Measurements from ENCODE around the gene RGS12.

RGS12 gene

DNA sequence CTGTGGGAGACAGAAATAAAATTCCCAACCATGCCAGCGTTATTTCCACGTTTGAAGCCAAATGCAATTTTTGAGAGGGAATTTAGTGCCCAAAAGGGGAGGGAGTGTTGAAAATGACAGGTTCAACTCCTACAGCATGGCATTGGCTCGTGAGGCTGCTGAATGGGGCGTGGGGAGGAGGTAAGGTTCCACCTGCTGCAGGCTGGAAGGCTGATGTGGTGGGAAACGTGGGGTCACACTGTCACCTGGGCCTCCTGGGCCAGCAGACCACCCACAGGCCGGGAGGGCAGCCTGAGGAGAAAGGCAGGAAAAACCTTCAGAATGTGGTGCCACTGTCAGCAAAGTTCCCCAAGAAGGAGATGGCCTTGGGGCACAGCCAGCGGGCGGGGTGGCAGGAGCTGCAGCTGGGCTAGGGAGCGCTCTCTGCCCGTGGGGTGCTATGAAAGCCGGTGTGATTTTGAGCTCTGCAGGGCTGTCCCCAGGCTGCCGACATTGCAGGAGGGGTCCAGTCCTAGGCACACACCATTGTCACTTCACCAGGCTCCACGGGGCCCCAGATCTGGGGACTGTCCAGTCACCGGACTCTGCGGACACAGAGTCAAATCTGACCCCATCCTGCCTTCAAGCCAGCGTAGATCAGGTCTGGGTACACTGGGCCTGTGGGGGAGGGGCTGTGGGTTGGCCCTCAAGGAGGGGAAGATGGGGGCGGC, 24.3 kb upstream of the RGS12 start:
- in situ Hi-C loops (cut with HindIII; ENCODE audit: low pct_ligation_motif_present, low pct_unique_long_range_greater_than_20kb, low sequenced_read_pairs), result no loop called here
- DNase-seq, result no peak

DNA sequence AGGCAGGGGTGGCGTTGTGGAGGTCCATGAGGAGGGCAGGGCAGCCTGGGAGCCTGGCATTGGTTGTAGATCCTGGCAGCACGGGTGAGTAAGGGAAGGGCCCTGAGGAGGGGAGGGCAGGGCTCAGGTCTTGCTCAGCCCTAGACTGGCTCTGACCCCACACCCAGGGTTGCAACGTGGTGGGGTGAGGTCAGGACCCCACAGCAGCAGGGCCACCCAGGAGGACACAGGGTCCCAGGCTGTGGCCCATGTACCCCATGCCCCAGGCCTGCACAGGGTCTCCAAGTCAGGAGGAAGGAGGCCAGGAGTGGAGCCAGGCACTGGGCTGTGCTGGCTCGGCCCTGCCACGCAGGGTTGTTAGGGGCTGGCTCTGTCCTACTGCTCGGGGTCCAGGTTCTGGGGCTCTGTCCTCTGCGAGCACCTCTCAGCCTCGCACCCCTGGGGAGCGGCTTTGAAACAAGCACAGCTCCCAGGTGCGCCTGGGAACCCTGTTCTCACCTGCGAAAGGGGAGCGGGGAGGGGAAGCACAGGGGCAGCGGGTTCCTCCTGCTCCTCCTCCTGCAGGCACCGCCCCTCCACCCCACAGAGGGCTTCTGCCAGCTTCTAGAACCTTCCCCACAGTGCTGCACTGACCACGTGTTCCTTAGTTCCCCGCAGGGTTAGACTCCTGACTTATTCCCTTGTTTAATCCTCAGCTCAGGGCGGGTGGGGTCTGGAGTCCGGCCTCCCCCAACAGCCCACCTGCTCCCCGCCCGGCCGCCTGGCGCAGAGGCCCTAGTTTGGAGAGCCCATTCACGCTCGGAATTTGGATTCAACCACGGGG, 23.5 kb upstream of the RGS12 start:
- DNase-seq, result no peak
- in situ Hi-C loops (cut with HindIII; ENCODE audit: low pct_ligation_motif_present, low pct_unique_long_range_greater_than_20kb, low sequenced_read_pairs), result no loop called here

DNA sequence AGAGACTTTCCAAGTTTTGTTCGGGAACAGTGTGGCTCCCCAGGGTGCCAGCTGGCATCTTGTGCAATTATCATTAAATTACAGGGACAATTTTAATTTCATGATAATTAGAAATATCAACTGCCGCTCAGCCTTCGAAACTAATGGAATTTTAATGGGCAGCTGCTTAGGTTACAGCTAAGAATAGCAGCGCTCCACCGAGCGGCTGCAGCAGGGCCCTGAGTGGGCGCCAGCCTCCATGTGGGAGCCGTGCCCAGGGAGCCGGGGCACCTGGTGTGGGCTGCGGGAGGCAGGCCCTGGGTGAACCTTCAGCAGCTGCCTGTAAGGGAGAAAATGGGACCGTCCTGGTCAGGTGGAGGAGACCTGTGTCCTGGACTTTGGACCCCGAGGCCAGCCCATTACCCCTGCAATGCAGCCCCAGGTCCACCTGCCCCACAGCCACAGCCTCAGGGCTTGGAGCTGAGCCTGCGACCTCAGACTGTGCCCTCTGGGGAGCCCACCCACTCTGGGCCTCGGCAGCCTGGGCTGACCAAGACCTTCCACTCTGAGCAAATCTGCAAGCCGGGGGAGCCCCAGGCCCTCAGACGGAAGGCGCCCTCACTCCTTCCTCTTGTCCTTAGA, 22.7 kb upstream of the RGS12 start:
- no peak for DNase-seq
- in situ Hi-C loops (cut with HindIII; ENCODE audit: low pct_ligation_motif_present, low pct_unique_long_range_greater_than_20kb, low sequenced_read_pairs), result no loop called here

DNA sequence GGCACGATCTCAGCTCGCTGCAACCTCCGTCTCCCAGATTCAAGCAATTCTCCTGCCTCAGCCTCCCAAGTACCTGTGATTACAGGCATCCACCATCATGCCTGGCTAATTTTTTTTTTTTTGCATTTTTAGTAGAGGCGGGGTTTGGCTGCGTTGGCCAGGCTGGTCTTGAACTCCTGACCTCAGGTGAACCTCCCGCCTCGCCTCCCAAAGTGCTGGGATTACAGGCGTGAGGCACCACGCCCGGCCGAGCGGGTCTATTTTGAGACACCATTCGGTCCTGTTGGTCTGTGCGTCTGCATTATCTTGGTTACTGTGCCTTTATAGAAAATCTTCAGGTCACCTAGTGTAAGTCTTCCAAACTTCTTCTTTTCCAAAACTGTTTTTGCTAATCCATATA, 21.7 kb upstream of the RGS12 start:
- DNase-seq, result no peak
- in situ Hi-C loops (cut with HindIII; ENCODE audit: low pct_ligation_motif_present, low pct_unique_long_range_greater_than_20kb, low sequenced_read_pairs), result no loop called here

DNA sequence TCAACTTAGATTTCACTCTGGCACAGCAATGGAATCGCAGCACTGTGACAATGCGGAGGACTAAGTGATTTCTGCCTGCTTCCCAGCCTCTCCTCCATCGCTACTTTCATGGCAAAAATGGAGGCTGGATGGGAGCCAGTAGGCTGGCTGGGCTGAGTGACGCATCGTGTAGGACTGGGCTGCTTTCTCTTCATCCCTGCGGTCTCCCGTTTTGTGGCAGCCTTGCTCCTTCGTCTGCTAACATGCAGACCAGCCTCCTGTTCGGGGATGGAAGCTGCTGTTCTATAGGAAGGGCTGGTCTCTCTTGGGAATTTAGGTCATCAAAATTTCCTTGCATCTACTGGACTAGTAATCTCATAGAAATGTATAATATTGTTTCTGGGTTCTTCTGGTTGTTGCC, 15.8 kb upstream of the RGS12 start:
- DNase-seq, result no peak
- in situ Hi-C loops (cut with HindIII; ENCODE audit: low pct_ligation_motif_present, low pct_unique_long_range_greater_than_20kb, low sequenced_read_pairs), result no loop called here

DNA sequence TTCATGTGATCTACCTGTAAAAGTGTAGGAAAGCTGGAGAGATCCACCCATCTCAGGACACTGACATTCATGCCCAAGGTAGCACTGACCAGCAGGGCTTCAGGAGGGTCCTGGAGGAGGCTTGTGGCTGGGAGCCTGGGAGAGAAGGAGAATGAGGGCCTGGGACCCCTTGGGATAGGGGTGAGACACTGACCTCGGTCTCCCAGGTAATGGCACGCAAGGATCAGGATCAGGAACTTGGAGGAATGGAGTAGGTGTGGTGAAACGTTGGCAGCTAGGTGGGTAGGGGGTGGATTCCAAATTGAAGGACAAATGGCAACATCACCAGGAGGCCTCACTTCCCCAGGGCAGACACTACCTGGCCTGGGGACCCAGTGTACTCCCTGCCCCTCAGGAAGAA, 12.4 kb upstream of the RGS12 start:
- no peak for DNase-seq
- in situ Hi-C loops (cut with HindIII; ENCODE audit: low pct_ligation_motif_present, low pct_unique_long_range_greater_than_20kb, low sequenced_read_pairs), result no loop called here

DNA sequence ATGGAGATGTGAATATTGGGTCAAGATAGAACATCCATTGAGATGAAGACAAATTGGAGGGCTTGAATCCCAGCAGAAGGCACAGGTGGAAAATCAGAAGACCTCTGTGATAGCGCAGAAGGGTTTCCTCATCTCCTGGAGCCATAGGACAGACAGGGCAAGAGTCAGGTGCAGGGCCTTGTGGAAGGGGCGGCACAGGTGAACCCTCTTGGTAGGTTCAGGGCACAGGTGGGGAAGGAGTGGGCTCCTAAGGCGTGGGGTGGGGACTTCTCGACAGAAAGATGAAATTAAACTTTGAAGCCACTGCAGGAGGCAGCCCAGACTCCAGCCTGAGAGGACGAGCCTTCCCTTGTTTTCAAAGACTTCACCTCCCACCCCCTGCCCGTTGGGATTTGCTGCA, 9.3 kb upstream of the RGS12 start:
- in situ Hi-C loops (cut with HindIII; ENCODE audit: low pct_ligation_motif_present, low pct_unique_long_range_greater_than_20kb, low sequenced_read_pairs), result no loop called here
- no peak for DNase-seq

DNA sequence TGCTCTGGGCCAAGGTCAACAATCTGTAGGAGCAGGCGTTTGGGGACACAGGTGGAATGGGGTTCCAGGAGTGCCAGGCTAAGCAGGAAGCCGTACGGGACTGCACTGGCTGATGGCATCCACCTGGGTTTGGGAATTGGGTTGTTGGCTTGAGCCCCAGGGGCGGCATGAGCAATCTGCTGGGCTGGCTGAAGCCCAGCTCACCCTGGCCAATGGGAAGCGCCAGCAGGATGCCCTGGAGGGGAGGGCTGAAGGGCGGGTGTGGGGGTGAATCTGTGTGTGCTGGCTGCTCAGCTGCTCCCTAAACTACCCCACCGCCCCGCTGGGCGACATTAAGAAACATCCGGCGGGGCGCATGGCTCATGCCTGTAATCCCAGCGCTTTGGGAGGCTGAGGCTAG, 8.9 kb upstream of the RGS12 start:
- DNase-seq, result peak; percentile 31
- in situ Hi-C loops (cut with HindIII; ENCODE audit: low pct_ligation_motif_present, low pct_unique_long_range_greater_than_20kb, low sequenced_read_pairs), result no loop called here

DNA sequence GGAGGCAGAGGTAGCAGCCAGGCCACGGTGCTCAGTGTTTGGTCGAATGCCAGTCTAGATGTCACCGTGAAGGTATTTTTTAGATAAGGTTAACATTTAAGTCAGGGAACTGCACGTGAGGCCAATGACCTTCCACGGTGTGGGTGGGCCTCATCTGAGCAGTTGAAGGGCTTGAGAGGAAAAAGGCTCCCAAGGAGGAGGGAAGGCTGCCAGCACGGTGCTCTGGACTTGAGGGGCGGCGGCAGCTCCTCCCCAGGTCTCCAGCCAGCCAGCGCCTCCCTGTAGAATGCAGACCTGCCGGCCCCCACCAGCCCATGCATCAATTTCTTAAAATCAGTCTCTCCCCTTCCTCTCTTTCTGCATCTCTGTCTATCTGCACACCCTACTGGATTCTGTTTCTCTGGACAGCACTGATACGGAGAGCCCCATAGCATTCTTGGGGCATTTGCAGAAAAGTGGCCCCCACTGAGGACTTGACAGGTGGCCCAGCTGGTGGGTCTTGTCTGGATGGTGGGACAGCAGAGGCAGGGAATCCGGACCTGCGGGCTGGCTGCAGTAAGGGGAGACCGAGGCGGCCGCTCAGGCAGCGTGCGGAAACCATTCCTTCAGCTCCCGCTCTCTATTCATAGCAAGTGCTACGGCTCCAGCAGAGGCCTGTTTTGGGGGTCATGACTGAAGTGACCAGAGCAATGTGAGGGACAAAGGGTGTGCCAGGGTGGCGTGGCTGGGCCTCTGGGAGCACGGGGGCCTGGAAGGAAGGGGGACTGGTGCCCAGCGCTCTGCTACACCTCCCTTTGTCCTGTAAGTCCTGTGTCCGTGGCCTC, 7.9 kb upstream of the RGS12 start:
- no peak for DNase-seq
- in situ Hi-C loops (cut with HindIII; ENCODE audit: low pct_ligation_motif_present, low pct_unique_long_range_greater_than_20kb, low sequenced_read_pairs), result no loop called here

DNA sequence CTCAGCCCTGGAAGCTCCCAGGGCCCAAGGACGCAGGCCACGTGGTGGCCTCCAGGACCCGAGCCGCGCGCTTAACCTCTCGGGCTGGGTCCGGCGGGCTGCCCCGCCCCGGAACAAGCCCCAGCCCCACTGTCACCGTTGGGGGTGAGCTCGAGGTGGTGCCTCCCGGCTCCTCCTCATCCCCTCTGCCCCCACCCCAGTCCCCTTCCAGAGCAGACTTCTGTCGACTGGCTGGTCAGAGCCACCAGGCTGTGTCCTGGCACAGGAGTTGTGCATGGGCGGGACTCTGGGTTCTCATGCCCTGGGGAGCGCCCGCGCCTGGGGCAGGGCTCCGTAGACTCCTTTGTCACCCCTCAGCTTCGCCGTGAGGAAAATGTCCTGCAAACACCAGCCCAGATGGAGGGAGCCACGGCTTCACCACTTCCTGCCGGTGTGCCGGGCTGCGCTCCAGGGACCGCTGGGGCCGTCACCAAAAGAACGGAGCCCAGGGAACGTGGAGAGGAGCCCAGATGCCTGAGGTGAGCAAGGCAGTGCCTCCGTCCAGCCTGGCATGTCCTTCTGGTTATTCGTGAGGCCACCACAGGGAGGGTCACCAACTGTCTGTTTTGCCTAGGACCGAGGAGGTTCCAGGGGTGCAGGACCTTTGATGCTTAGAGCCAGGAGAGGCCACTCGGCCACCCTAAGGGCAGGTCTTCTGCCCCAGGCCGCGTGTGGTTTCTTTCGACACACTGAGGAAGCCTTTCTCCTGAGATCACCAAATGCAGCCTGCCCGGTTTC, 7.1 kb upstream of the RGS12 start:
- DNase-seq, result no peak
- in situ Hi-C loops (cut with HindIII; ENCODE audit: low pct_ligation_motif_present, low pct_unique_long_range_greater_than_20kb, low sequenced_read_pairs), result no loop called here

DNA sequence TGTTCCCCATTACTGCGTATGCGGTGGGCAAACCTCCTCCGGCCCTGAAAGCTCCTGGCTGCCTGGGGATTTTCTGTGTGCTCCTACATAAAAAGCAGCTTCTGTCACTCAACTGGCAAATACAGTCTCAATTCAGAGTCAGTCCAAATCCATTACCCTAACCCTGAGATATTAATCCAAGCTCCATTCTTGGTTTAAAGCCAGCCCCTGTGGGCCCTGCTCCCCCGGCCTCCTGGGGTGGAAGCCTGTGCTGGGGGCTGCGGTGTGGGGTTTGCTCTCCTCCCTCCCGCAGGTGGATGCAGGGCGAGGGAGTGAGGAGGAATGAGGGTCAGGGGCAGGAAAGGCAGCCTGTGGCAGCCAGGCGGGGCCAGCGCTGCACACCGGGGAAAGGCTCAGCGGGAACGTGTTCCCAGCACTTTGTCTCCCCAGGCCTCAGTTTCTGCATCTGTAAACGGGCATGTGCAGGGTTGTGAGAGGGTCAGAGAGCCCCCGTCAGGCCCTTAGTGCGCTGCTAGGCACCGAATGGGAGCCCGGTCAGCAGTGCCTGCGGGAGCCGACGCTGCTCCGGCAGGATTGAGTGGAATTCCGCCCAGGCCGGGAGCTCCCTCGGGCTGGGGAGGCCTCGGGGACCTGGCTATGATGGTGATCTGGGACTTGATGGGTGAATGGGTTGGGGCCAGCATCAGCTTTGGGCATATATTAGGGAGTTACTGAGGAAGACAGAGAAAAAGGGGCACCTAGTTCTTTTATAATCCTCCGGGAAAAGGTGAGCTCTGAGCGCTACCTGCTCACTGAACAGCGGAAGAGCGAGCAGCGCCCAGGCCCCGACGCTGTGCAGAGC, 6.3 kb upstream of the RGS12 start:
- DNase-seq, result no peak
- in situ Hi-C loops (cut with HindIII; ENCODE audit: low pct_ligation_motif_present, low pct_unique_long_range_greater_than_20kb, low sequenced_read_pairs), result no loop called here

DNA sequence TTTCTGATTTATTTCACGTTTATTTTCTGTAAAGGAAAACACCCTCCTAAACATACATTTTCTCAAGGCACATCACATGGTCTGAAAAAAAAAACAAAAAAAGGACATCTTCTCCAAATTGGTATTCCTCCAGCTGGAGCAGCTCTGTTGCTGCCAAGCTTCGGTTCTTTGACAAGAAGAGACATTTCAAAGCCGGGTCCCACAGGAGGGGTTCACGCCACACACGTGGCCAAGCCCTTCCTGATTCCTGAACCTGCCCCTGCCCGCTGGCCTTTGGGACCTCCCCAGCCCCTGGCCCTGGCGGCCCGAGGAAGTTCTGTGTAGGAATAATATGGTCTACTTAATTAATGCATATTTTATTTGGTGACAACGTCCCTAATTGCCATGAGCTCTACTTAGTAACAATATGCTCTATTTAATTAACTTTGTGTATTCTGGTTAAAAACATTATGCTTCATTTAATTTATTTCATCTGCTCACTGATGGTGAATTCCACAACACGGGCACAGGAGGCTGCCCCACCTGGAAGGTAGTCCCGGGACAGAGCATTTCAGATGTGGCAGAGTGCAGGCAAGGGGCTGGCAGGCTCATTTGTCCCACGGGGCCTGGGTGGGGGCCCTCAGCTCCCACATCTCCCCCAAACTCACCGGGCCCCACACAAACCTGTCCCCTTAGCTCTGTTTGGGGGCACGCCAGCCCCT, 5.4 kb upstream of the RGS12 start:
- in situ Hi-C loops (cut with HindIII; ENCODE audit: low pct_ligation_motif_present, low pct_unique_long_range_greater_than_20kb, low sequenced_read_pairs), result no loop called here
- DNase-seq, result no peak

DNA sequence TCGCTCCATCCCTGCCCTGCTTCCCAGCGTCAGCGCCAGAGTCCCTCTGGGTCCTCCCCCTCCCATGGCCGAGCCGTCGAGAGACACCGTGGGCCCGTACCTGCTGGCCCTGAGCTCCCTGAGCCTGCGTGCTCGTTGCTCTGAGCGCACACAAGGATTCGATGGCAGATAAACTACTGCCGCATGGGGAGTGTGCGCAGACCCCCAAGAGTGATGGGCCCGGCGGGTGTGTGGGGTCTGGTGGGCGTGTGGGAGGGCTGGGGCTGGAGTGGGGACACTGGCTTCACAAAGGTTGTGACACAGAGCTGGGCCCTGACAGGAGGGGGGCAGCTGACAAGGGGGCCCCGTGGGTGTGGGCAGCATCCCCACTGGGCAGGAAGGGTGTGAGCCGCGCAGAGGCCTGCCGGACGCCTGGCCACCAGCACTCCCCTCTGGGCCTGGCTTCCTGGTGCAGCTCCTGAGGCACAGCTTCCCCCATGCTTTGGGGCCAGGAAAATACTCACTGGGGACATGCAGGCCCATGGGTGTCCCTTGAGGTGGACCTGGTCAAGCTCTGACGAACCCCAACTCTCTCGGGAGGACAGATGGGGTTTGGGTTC, 4.8 kb upstream of the RGS12 start:
- in situ Hi-C loops (cut with HindIII; ENCODE audit: low pct_ligation_motif_present, low pct_unique_long_range_greater_than_20kb, low sequenced_read_pairs), result no loop called here
- no peak for DNase-seq

DNA sequence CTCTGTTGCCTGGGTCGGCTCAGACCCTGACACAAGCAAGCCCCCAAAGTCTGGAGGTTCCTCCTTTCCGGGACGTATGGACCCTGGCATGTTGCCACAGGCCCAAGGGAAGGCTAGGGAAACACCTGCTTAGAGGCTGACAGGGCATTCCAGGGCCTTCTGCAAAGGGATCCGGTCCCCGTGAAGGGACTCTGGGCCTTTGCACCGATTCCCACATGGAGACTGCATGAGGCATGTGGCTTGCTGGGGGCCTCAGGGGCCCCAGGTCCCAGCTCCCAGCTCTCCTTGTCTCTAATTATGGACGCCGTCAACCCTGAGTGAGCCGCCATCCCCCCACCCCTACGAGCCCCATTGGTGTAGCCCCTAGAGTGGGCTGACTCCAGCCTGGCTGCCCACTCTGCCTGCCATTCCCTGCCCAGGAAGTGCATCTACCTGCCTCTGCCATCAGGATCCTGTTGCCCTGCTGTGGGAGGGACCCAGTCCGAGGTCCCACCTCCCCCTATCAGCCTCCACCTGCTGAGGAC, 4.2 kb upstream of the RGS12 start:
- in situ Hi-C loops (cut with HindIII; ENCODE audit: low pct_ligation_motif_present, low pct_unique_long_range_greater_than_20kb, low sequenced_read_pairs), result no loop called here

DNA sequence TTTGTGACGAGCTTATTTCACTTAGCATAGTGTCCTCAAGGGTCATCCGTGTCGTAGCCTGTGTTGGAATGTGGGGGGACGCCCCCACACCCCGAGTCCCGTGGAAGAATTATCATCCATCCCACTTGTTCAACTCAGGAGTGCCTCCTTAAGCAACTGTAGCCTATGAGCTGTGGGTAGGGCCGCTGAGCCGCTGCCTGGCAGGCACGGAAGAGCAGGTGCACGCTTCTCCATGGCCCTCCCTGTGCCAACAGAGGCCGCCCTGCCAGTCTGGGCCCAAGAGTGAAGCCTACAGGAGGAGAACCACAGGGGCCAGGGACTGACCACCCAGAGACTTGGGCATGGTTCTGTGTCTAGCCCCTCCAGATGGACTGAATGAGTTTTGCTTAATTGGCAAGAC, 2.3 kb upstream of the RGS12 start:
- in situ Hi-C loops (cut with HindIII; ENCODE audit: low pct_ligation_motif_present, low pct_unique_long_range_greater_than_20kb, low sequenced_read_pairs), result no loop called here
- no peak for DNase-seq

More for the DNA sequence above, 4.2 kb upstream of the RGS12 start:
- no peak for DNase-seq

DNA sequence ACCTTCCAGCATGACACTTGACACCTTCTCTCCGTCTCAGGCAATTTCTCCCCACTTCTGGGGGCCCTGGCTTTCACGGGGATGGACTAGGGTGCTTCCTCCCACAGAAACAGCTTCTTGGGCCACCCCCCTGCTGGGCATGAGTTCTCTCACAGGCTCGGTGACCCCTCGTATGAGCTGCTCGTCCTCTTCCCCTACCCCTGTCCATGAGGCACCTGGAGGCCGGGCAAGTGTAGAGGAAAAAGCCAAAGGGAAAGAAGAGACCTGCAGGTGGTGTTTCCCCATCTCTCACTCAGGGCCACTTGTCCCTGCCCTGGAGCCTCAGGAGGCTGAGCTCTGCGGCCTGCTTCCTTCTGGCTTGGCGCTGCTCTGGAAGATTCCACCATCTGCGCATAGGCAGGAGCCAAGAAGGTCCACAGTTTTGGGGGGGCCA, 1.9 kb upstream of the RGS12 start:
- DNase-seq, result no peak
- in situ Hi-C loops (cut with HindIII; ENCODE audit: low pct_ligation_motif_present, low pct_unique_long_range_greater_than_20kb, low sequenced_read_pairs), result no loop called here
